Keratinocyte (primary cell): ENCODE data around the gene LPIN3. TPM values are rescaled to one million over a fixed set of nuclear protein-coding genes. Genes with fewer than 3 reads are reported as not detected.

Experiments
- DNase-seq: peaks from one replicate; pipeline ENCODE4 v3.0.0-alpha.2; 2011; ENCODE audit warnings: low read depth, missing footprints, low spot score
- FAIRE-seq: peaks from 2 replicates; lab custom pipeline; 2011; peaks lifted over from hg19 to GRCh38; lab: Jason Lieb, UNC
- H2AFZ ChIP-seq: 2 replicates; pipeline ENCODE4 v1.6.0; 2012; ENCODE audit warnings: low read length, control low read depth, inconsistent platforms; ENCODE audit not compliant: control insufficient read depth
- H3K27ac ChIP-seq: 2 replicates; pipeline ENCODE4 v1.5.1; 2011; ENCODE audit warnings: low read length; ENCODE audit not compliant: control insufficient read depth, insufficient read depth
- H3K27me3 ChIP-seq: 3 replicates; pipeline ENCODE4 v1.6.0; 2011; ENCODE audit warnings: low read length; ENCODE audit not compliant: control insufficient read depth, insufficient read depth; ENCODE audit errors: extremely low read depth
- H3K36me3 ChIP-seq, 2 experiments: 2 replicates in 1 of 2; 3 replicates in 1 of 2; pipeline ENCODE4 v1.5.1; 2011; ENCODE audit warnings: low read length in 2 of 2, mild to moderate bottlenecking in 1 of 2; ENCODE audit not compliant: control insufficient read depth in 2 of 2, insufficient read depth in 2 of 2; ENCODE audit errors: extremely low read depth in 1 of 2
- H3K4me1 ChIP-seq: 3 replicates; pipeline ENCODE4 v1.5.1; 2011; ENCODE audit warnings: low read length; ENCODE audit not compliant: control insufficient read depth, insufficient read depth; ENCODE audit errors: extremely low read depth
- H3K4me2 ChIP-seq: 3 replicates; pipeline ENCODE4 v1.6.0; 2011; ENCODE audit warnings: low read depth, low read length; ENCODE audit not compliant: control insufficient read depth, insufficient read depth; ENCODE audit errors: extremely low read depth
- H3K4me3 ChIP-seq, 3 experiments: fragments of 200-600 bp in 1 of 3; sonication (generic) in 1 of 3; 2 replicates in 2 of 3; 3 replicates in 1 of 3; pipeline ENCODE4 v1.5.1; 2011 to 2016; ENCODE audit warnings: low read length in 3 of 3, mild to moderate bottlenecking in 3 of 3, control low read depth in 2 of 3, inconsistent platforms in 1 of 3, low read depth in 1 of 3, mixed read lengths in 1 of 3, mixed run types in 1 of 3, moderate library complexity in 1 of 3; ENCODE audit not compliant: control insufficient read depth in 2 of 3, insufficient read depth in 2 of 3; ENCODE audit errors: extremely low read depth in 1 of 3
- H3K79me2 ChIP-seq: 2 replicates; pipeline ENCODE4 v1.6.0; 2012; ENCODE audit warnings: low read length; ENCODE audit not compliant: control insufficient read depth, insufficient read depth
- H3K9ac ChIP-seq: 3 replicates; pipeline ENCODE4 v1.6.0; 2011; ENCODE audit warnings: low read length; ENCODE audit not compliant: control insufficient read depth, insufficient read depth; ENCODE audit errors: extremely low read depth
- H3K9me1 ChIP-seq: 3 replicates; pipeline ENCODE4 v1.6.0; 2011; ENCODE audit warnings: low read length; ENCODE audit not compliant: control insufficient read depth, insufficient read depth; ENCODE audit errors: extremely low read depth
- H3K9me3 ChIP-seq: 2 replicates; pipeline ENCODE4 v1.5.1; 2012; ENCODE audit warnings: low read depth, low read length; ENCODE audit not compliant: control insufficient read depth
- H4K20me1 ChIP-seq: 3 replicates; pipeline ENCODE4 v1.6.0; 2011; ENCODE audit warnings: low read length; ENCODE audit not compliant: control insufficient read depth, insufficient read depth; ENCODE audit errors: extremely low read depth
- EZH2 ChIP-seq: IDR thresholded peaks from one replicate; pipeline ENCODE4 v1.6.1; 2012; ENCODE audit warnings: inconsistent platforms, mild to moderate bottlenecking, low read length, moderate library complexity
- dilution Hi-C: fragments of 300-500 bp; cut with MboI; formaldehyde crosslinking; loops from one replicate; pipeline ENCODE4 v1.7.0; 2020; ENCODE audit warnings: low sequenced_read_pairs; ENCODE audit not compliant: extremely low pct_ligation_motif_present
- polyA plus RNA-seq, 5 experiments: library from polyadenylated mRNA; depleted of rRNA in 3 of 5; stranded (reverse) in 3 of 5; stranded (forward) in 1 of 5; unstranded in 1 of 5; fragments of >200 nt; gene quantifications; 1 replicate in 1 of 5; 2 replicates in 3 of 5; 3 replicates in 1 of 5; pipeline versions ENCODE4 v1.2.1 to v1.2.3, GENCODE V29; 2011 to 2012; ENCODE audit warnings: missing spikeins in 2 of 5, low read depth in 1 of 5, low replicate concordance in 1 of 5
- TF ChIP-seq, protein P1 (sequence below), 3 experiments: IDR thresholded peaks in 1 of 3; conservative IDR thresholded peaks in 1 of 3; optimal IDR thresholded peaks in 1 of 3; 2 replicates in 2 of 3; 3 replicates in 1 of 3; pipeline versions ENCODE3 to v1.5.1; 2011; ENCODE audit warnings: low read length in 3 of 3, mild to moderate bottlenecking in 3 of 3, moderate library complexity in 2 of 3, control low read depth in 1 of 3, inconsistent platforms in 1 of 3; ENCODE audit not compliant: insufficient read depth in 2 of 3; ENCODE audit errors: extremely low read depth in 1 of 3

Gene LPIN3
- polyA plus RNA-seq, 1 donor (not counting 4 experiments of a cell fraction or from before 2014, with no cell fraction given) = 15.6 TPM

DNA sequence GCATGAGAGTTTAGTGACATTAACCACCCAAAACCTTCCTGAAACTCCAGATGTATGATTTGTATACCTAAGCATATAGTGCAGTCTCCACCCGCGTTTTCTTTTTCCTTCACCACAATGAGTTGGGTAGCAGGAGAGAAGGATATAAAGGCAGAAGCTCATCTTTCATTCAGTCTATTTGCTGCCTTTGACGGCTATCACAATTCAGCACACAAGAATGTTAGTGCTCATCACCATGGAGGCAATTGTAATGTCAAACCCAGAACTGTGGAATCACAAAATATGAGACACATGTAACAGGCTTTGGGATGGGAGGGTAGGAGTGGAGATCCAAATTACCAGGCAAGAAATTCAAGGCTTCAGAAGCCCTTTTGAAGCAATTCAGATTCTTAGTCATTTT, 40.7 kb upstream of the LPIN3 start:
- no peaks in the 10 kb centered on the region for H3K27me3 ChIP-seq
- FAIRE-seq (no peak), DNase-seq (no peak)
- H3K9me3 ChIP-seq = no peaks in the 10 kb centered on the region
- H3K79me2 ChIP-seq = peaks cover 34% of the 10 kb centered on the region
- TF ChIP-seq, protein P1, sequence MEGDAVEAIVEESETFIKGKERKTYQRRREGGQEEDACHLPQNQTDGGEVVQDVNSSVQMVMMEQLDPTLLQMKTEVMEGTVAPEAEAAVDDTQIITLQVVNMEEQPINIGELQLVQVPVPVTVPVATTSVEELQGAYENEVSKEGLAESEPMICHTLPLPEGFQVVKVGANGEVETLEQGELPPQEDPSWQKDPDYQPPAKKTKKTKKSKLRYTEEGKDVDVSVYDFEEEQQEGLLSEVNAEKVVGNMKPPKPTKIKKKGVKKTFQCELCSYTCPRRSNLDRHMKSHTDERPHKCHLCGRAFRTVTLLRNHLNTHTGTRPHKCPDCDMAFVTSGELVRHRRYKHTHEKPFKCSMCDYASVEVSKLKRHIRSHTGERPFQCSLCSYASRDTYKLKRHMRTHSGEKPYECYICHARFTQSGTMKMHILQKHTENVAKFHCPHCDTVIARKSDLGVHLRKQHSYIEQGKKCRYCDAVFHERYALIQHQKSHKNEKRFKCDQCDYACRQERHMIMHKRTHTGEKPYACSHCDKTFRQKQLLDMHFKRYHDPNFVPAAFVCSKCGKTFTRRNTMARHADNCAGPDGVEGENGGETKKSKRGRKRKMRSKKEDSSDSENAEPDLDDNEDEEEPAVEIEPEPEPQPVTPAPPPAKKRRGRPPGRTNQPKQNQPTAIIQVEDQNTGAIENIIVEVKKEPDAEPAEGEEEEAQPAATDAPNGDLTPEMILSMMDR (optimal IDR thresholded peaks at IDR 0.05 in 1 of 3, IDR thresholded peaks at IDR 0.05 in 1 of 3, conservative IDR thresholded peaks at IDR 0.05 in 1 of 3; ENCODE audit: extremely low read depth in 1 of 3, insufficient read depth in 2 of 3, low read length in 3 of 3) = no peak
- no peak for TF ChIP-seq EZH2
- no peaks in the 10 kb centered on the region for H3K9me1 ChIP-seq
- no peak overlapping the region for H2AFZ ChIP-seq
- H4K20me1 ChIP-seq = no peaks in the 10 kb centered on the region
- no peaks in the 10 kb centered on the region for H3K36me3 ChIP-seq
- no peak overlapping the region for H3K4me2 ChIP-seq
- H3K9ac ChIP-seq = no peak overlapping the region
- no peak overlapping the region for H3K4me3 ChIP-seq
- H3K4me1 ChIP-seq = peaks cover 3% of the 10 kb centered on the region
- dilution Hi-C loops = no loop called here
- no peak overlapping the region for H3K27ac ChIP-seq

DNA sequence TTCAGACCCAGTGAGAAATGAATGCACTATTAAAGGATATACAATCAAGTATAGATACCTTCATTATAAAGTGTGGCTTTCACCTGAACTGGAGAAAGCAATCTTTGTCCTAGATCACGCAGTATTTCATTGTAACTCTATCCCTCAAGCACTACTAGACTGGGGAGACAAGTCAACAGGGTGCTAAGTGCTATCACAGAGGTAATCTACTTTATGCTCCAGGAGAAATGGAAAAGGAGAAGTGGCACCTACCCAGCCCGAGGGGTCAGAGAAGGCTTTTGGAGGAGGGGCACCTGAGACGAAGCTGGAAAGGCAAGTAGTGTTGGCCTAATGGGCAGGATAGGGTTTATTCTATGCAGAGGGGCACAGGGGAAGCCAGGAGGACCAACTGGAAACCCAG, 40.2 kb upstream of the LPIN3 start:
- dilution Hi-C loops = no loop called here
- TF ChIP-seq EZH2 = no peak
- TF ChIP-seq, protein P1 (optimal IDR thresholded peaks at IDR 0.05 in 1 of 3, IDR thresholded peaks at IDR 0.05 in 1 of 3, conservative IDR thresholded peaks at IDR 0.05 in 1 of 3; ENCODE audit: extremely low read depth in 1 of 3, insufficient read depth in 2 of 3, low read length in 3 of 3) = no peak
- Histone ChIP-seq H3K4me3 (no peak overlapping the region), H3K4me2 (no peak overlapping the region), H2AFZ (no peak overlapping the region), H3K9ac (no peak overlapping the region), H3K9me3 (no peaks in the 10 kb centered on the region), H4K20me1 (no peaks in the 10 kb centered on the region), H3K79me2 (peaks cover 39% of the 10 kb centered on the region), H3K36me3 (no peaks in the 10 kb centered on the region), H3K9me1 (no peaks in the 10 kb centered on the region), H3K27me3 (no peaks in the 10 kb centered on the region), H3K4me1 (peaks cover 4% of the 10 kb centered on the region), H3K27ac (no peak overlapping the region)
- DNase-seq = no peak
- no peak for FAIRE-seq
